ENCODE measurements around the gene TRAPPC2B.
"Not testable (repeated sequence)": the region's sequence is repeated elsewhere in the genome, so short reads cannot be mapped to it uniquely, and the experiment has no call there.

TRAPPC2B gene

GRCh38 chr19:57374179-57374578 is 10.8 kb downstream of the TRAPPC2B start:
- in situ Hi-C loops (cut with MboI; ENCODE audit: low sequenced_read_pairs): no loop called here

GRCh38 chr19:57374647-57375046 is 11.3 kb downstream of the TRAPPC2B start:
- in situ Hi-C loops (cut with MboI; ENCODE audit: low sequenced_read_pairs): not testable (repeated sequence)

GRCh38 chr19:57376151-57376550 is 12.8 kb downstream of the TRAPPC2B start:
- in situ Hi-C loops (cut with MboI; ENCODE audit: low sequenced_read_pairs): no loop called here

- in situ Hi-C loops (cut with MboI; ENCODE audit: low sequenced_read_pairs): no loop called here
Measured at GRCh38 chr19:57377498-57378146, 14.3 kb downstream of the TRAPPC2B start.

- in situ Hi-C loops (cut with MboI; ENCODE audit: low sequenced_read_pairs): no loop called here
Measured at GRCh38 chr19:57380923-57381322, 17.6 kb downstream of the TRAPPC2B start.

GRCh38 chr19:57382806-57383488 is 19.6 kb downstream of the TRAPPC2B start:
- in situ Hi-C loops (cut with MboI; ENCODE audit: low sequenced_read_pairs): no loop called here

- in situ Hi-C loops (cut with MboI; ENCODE audit: low sequenced_read_pairs): no loop called here
Measured at GRCh38 chr19:57389194-57389729, 25.9 kb downstream of the TRAPPC2B start.

GRCh38 chr19:57389730-57390598 is 26.6 kb downstream of the TRAPPC2B start, which contains the start of gene ZNF548:
TSS of gene ZNF548 (plus strand) at chr19:57389854. CDS start at chr19:57390100, 246 bp downstream.
- in situ Hi-C loops (cut with MboI; ENCODE audit: low sequenced_read_pairs): no loop called here

- in situ Hi-C loops (cut with MboI; ENCODE audit: low sequenced_read_pairs): no loop called here
Measured at GRCh38 chr19:57395710-57396109, 32.4 kb downstream of the TRAPPC2B start.

- in situ Hi-C loops (cut with MboI; ENCODE audit: low sequenced_read_pairs): no loop called here
Measured at GRCh38 chr19:57398868-57399267, 35.5 kb downstream of the TRAPPC2B start.

GRCh38 chr19:57403737-57404563 is 40.6 kb downstream of the TRAPPC2B start:
- in situ Hi-C loops (cut with MboI; ENCODE audit: low sequenced_read_pairs): no loop called here

GRCh38 chr19:57406516-57407123 is 43.3 kb downstream of the TRAPPC2B start:
- in situ Hi-C loops (cut with MboI; ENCODE audit: low sequenced_read_pairs): no loop called here

- in situ Hi-C loops (cut with MboI; ENCODE audit: low sequenced_read_pairs): no loop called here
Measured at GRCh38 chr19:57410877-57411671, 47.7 kb downstream of the TRAPPC2B start, which contains the start of gene ZNF17. TSS of gene ZNF17 (plus strand) at chr19:57411161. CDS start at chr19:57413616, 2,455 bp downstream.
